Measurements from ENCODE around the gene NRL.
A peak's percentile ranks its signal among the peaks of the same experiment; 100 is the strongest.
"Not testable (repeated sequence)": the region's sequence is repeated elsewhere in the genome, so short reads cannot be mapped to it uniquely, and the experiment has no call there.

NRL gene

GRCh38 chr14:24052656-24053547 is 61.8 kb downstream of the NRL start:
- no peak overlapping the region for H3K27ac ChIP-seq
- H3K79me2 ChIP-seq (ENCODE audit: insufficient read depth, low read depth): no peaks in the 10 kb centered on the region
- H3K4me1 ChIP-seq (ENCODE audit: low read depth, poor library complexity, severe bottlenecking): no peaks in the 10 kb centered on the region
- no peak overlapping the region for H3K9ac ChIP-seq
- H3K4me3 ChIP-seq (IDR thresholded peaks at IDR 0.05; ENCODE audit: insufficient read depth, low read depth, low read length): no peak overlapping the region
- H4K20me1 ChIP-seq (ENCODE audit: insufficient read depth): no peaks in the 10 kb centered on the region
- peaks cover 16% of the 10 kb centered on the region; the same call in 1 of the 2 replicates for H3K27me3 ChIP-seq (ENCODE audit: insufficient read depth, low read depth)
- no peak overlapping the region for H2AFZ ChIP-seq (ENCODE audit: low read depth)
- H3K4me2 ChIP-seq: peak overlapping the region; percentile 57; the same call in 1 of the 2 replicates
- H3K36me3 ChIP-seq (ENCODE audit: insufficient read depth): no peaks in the 10 kb centered on the region
- no peak for TF ChIP-seq CTCF (conservative IDR thresholded peaks at IDR 0.05; ENCODE audit: low read depth, low read length)

GRCh38 chr14:24051789-24052655 is 62.7 kb downstream of the NRL start, which contains the start of gene CARMIL3:
Gene CARMIL3, plus strand, starts transcription at chr14:24052009. Its CDS starts 145 bp downstream, at chr14:24052154.
- Histone ChIP-seq H2AFZ (ENCODE audit: low read depth) (peak within 1 kb of the TSS; percentile 71), H3K79me2 (ENCODE audit: insufficient read depth, low read depth) (no peaks in the 10 kb centered on the region), H3K4me1 (ENCODE audit: low read depth, poor library complexity, severe bottlenecking) (no peaks in the 10 kb centered on the region), H3K4me2 (peak within 1 kb of the TSS; percentile 57), H3K36me3 (ENCODE audit: insufficient read depth) (no peaks in the 10 kb centered on the region), H4K20me1 (ENCODE audit: insufficient read depth) (no peaks in the 10 kb centered on the region), H3K9ac (peak within 1 kb of the TSS; percentile 37; the same call in 1 of the 2 replicates), H3K27me3 (ENCODE audit: insufficient read depth, low read depth) (peaks cover 16% of the 10 kb centered on the region; the same call in 1 of the 2 replicates), H3K4me3 (IDR thresholded peaks at IDR 0.05; ENCODE audit: insufficient read depth, low read depth, low read length) (no peak within 1 kb of the TSS), H3K27ac (no peak within 1 kb of the TSS)
- no peak for TF ChIP-seq CTCF (conservative IDR thresholded peaks at IDR 0.05; ENCODE audit: low read depth, low read length)

GRCh38 chr14:24051176-24051788 is 63.5 kb downstream of the NRL start:
- H3K4me1 ChIP-seq (ENCODE audit: low read depth, poor library complexity, severe bottlenecking): no peaks in the 10 kb centered on the region
- H3K27me3 ChIP-seq (ENCODE audit: insufficient read depth, low read depth): peaks cover 16% of the 10 kb centered on the region; the same call in 1 of the 2 replicates
- H3K4me2 ChIP-seq: peak overlapping the region; percentile 57
- no peak overlapping the region for H3K27ac ChIP-seq
- no peaks in the 10 kb centered on the region for H4K20me1 ChIP-seq (ENCODE audit: insufficient read depth)
- H3K9ac ChIP-seq: peak overlapping the region; percentile 37; the same call in 1 of the 2 replicates
- no peaks in the 10 kb centered on the region for H3K36me3 ChIP-seq (ENCODE audit: insufficient read depth)
- H3K4me3 ChIP-seq (IDR thresholded peaks at IDR 0.05; ENCODE audit: insufficient read depth, low read depth, low read length): no peak overlapping the region
- H3K79me2 ChIP-seq (ENCODE audit: insufficient read depth, low read depth): no peaks in the 10 kb centered on the region
- no peak for TF ChIP-seq CTCF (conservative IDR thresholded peaks at IDR 0.05; ENCODE audit: low read depth, low read length)
- H2AFZ ChIP-seq (ENCODE audit: low read depth): peak overlapping the region; percentile 71

- H3K4me3 ChIP-seq (IDR thresholded peaks at IDR 0.05; ENCODE audit: insufficient read depth, low read depth, low read length); H3K9ac ChIP-seq; H2AFZ ChIP-seq (ENCODE audit: low read depth); H3K4me1 ChIP-seq (ENCODE audit: low read depth, poor library complexity, severe bottlenecking); H3K36me3 ChIP-seq (ENCODE audit: insufficient read depth); H3K79me2 ChIP-seq (ENCODE audit: insufficient read depth, low read depth); H3K27ac ChIP-seq; H3K4me2 ChIP-seq; H4K20me1 ChIP-seq (ENCODE audit: insufficient read depth): not testable (repeated sequence)
- H3K27me3 ChIP-seq (ENCODE audit: insufficient read depth, low read depth): peaks cover 16% of the 10 kb centered on the region; the same call in 1 of the 2 replicates
These were observed 64.0 kb downstream of the NRL start for GRCh38 chr14:24050753-24051152.

GRCh38 chr14:24049002-24049401 is 65.7 kb downstream of the NRL start:
- H4K20me1 ChIP-seq (ENCODE audit: insufficient read depth); H3K36me3 ChIP-seq (ENCODE audit: insufficient read depth); H3K9ac ChIP-seq; H3K4me3 ChIP-seq (IDR thresholded peaks at IDR 0.05; ENCODE audit: insufficient read depth, low read depth, low read length); H3K27ac ChIP-seq; H3K4me2 ChIP-seq; H3K79me2 ChIP-seq (ENCODE audit: insufficient read depth, low read depth); H3K27me3 ChIP-seq (ENCODE audit: insufficient read depth, low read depth); H2AFZ ChIP-seq (ENCODE audit: low read depth); H3K4me1 ChIP-seq (ENCODE audit: low read depth, poor library complexity, severe bottlenecking): not testable (repeated sequence)

All from KMS-11 (cell line).